Large intestine (tissue), 3 donors: ENCODE data around the gene PDE1A. TPM values are rescaled to one million over a fixed set of nuclear protein-coding genes. Genes with fewer than 3 reads are reported as not detected.

Experiments used
- DNase-seq, 2 donors: peaks; one replicate each; pipeline versions ENCODE4 v3.0.0 to v3.0.0-alpha.2; 2013
- H3K27ac ChIP-seq: one replicate; pipeline ENCODE4 v1.5.1; 2013; ENCODE audit warnings: low read length
- H3K27me3 ChIP-seq: 2 replicates; pipeline ENCODE4 v1.6.1; 2013; ENCODE audit warnings: low read length; ENCODE audit not compliant: control insufficient read depth, insufficient read depth
- H3K36me3 ChIP-seq: 2 replicates; pipeline ENCODE4 v1.6.1; 2013; ENCODE audit warnings: low read length; ENCODE audit not compliant: control insufficient read depth, insufficient read depth
- H3K4me1 ChIP-seq: one replicate; pipeline ENCODE4 v1.6.1; 2013; ENCODE audit warnings: low read length; ENCODE audit not compliant: control insufficient read depth, insufficient read depth
- H3K4me3 ChIP-seq: one replicate; pipeline ENCODE4 v1.5.1; 2013; ENCODE audit warnings: low read length
- H3K9me3 ChIP-seq: one replicate; pipeline ENCODE4 v1.6.1; 2013; ENCODE audit warnings: mild to moderate bottlenecking, low read depth, low read length, moderate library complexity; ENCODE audit not compliant: control insufficient read depth
- WGBS: methylation state at CpG from one replicate; pipeline ENCODE4 v1.1.5; 2013; ENCODE audit warnings: low lambda C conversion rate; ENCODE audit not compliant: insufficient coverage; 5-methylcytosine and 5-hydroxymethylcytosine counted together
- polyA plus RNA-seq: library from polyadenylated mRNA; unstranded; fragments of 120-200 nt; gene quantifications from one replicate; pipeline ENCODE4 v1.2.1, GENCODE V29; 2013

The PDE1A gene
- polyA plus RNA-seq, 1 donor: 16.1 TPM

DNA sequence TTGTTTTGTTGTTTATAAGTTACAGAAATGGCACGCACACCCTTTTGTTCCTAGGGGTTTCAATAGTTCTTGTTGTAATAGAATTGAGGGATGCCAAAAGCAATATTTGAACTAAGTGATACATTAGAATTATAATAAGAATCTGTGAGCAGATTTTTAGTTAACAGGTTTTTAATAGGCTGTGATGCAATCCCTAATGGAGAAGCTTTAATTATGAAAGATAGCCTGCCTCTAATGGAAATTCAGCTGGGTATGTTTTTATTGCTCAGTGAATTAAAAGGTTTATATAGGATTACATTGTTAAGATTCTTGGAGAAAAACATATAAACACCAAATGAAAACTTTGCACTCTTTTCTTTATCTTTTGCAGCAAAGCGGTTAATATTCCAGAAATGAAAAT lies 310.1 kb downstream of the PDE1A start:
- H3K4me3 ChIP-seq: no peak overlapping the region
- H3K36me3 ChIP-seq: no peaks in the 10 kb centered on the region
- no peaks in the 10 kb centered on the region for H3K9me3 ChIP-seq
- H3K27me3 ChIP-seq: no peaks in the 10 kb centered on the region
- no peak for DNase-seq
- WGBS: 80% methylated on average over 1 of the region's 2 CpGs
- no peak overlapping the region for H3K27ac ChIP-seq
- no peaks in the 10 kb centered on the region for H3K4me1 ChIP-seq

DNA sequence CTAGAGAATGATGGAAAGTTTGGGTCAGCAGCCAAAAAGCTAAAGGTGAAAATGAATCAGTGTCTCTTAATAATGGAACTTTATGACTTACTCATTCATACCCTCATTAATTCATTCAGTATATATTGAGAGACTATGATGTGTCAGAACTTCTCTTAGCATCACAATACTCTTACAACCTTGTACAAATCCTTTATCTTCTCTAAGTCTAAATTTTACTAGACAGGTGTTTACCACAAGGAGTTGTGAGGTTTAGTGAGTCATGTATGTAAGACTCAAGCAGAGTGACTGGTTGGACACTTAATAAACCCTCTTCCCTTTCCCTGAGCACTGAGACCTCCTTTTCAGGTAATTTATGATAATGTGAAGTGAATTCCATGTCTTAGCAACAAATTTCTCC lies 311.6 kb downstream of the PDE1A start:
- H3K27me3 ChIP-seq: no peaks in the 10 kb centered on the region
- DNase-seq: no peak
- H3K36me3 ChIP-seq: no peaks in the 10 kb centered on the region
- H3K27ac ChIP-seq: no peak overlapping the region
- H3K4me1 ChIP-seq: no peaks in the 10 kb centered on the region
- no peaks in the 10 kb centered on the region for H3K9me3 ChIP-seq
- H3K4me3 ChIP-seq: no peak overlapping the region

DNA sequence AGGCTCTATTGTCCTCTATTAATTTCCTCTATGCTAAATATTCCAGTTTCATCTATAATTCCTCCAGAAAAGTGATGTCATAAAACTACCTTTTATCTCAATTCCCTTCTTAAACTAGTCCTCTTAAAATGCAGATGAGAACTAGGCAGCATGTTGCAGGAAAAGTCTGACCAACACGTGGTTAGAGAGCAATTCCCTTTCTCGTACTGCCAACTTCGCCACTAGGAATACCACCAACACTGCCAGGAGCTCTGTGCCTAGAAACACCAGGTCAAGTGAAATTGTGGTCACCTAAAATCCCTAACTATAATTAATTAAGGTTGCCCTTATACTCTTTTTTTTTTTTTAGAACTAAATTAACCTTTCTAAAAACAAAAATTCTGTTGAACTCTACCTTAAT lies 313.5 kb downstream of the PDE1A start:
- WGBS: no CpG with 5 or more reads among the region's 3 CpGs
- Histone ChIP-seq H3K27me3 (no peaks in the 10 kb centered on the region), H3K36me3 (no peaks in the 10 kb centered on the region), H3K4me3 (no peak overlapping the region), H3K27ac (no peak overlapping the region), H3K4me1 (no peaks in the 10 kb centered on the region), H3K9me3 (no peaks in the 10 kb centered on the region)
- no peak for DNase-seq

DNA sequence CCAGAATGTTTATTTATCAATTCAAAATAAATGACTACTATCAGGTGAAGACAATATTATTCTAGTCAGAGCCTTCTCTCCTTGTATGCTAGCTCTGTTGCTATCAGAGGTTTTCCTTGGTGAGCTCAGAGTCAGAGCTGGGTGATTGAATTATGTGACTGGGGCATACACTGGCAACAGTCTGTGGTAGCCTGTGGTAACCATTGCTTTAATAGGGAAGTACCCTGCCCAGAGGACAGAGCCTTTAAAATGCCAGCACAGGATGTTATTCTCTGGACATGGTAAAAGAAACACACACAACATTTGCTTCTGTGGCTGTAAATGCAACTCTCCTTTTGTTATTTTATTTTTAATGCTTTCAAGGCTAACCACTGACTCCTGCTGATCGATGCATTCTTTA lies 316.5 kb downstream of the PDE1A start:
- Histone ChIP-seq H3K9me3 (no peaks in the 10 kb centered on the region), H3K4me1 (no peaks in the 10 kb centered on the region), H3K36me3 (no peaks in the 10 kb centered on the region), H3K27ac (no peak overlapping the region), H3K4me3 (no peak overlapping the region), H3K27me3 (no peaks in the 10 kb centered on the region)
- DNase-seq: no peak
- no CpG with 5 or more reads among the region's 1 CpG for WGBS

DNA sequence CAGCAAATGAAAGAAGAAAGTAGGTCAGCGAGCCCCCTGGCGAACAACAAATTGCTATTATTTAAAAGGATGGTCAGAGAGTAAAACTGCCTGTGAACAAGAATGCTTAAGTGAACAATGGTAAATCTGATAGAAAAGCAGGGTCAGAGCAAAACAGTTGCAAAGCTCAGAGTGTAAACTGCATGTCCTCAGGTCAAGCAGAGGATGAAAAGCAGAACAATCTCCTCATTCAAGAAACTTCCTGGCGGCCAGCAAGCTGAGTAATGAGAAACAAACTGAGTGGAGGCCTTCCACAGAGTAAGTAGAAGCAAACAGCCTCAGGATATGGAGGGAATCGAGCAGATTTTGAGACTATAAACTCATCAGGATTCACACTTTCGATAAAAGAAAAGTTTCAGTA lies 323.3 kb downstream of the PDE1A start:
- WGBS: 81% methylated on average over 4 of the region's 5 CpGs
- no peaks in the 10 kb centered on the region for H3K4me1 ChIP-seq
- no peaks in the 10 kb centered on the region for H3K27me3 ChIP-seq
- H3K4me3 ChIP-seq: no peak overlapping the region
- no peak overlapping the region for H3K27ac ChIP-seq
- no peak for DNase-seq
- H3K9me3 ChIP-seq: no peaks in the 10 kb centered on the region
- no peaks in the 10 kb centered on the region for H3K36me3 ChIP-seq

DNA sequence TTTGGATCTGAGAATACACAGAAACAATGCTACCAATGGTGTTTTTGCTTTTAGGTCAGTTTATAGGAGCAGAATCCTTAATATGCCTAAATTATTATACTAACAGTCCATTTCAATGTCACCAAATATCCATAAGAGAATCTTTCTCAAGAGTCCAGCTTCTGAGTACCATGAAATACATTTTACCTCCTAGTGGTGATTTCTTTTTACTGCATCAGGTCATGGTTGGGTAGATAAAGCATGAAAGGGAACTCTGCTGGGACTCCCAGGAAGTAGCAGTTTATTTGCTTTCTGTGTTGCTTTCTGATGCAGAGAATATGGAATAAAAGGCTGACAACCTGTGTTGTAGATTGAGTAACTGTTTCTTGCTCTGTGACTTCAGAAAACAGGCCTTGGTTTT lies 325.6 kb downstream of the PDE1A start:
- H3K4me3 ChIP-seq: no peak overlapping the region
- H3K36me3 ChIP-seq: no peaks in the 10 kb centered on the region
- no peaks in the 10 kb centered on the region for H3K4me1 ChIP-seq
- H3K9me3 ChIP-seq: no peaks in the 10 kb centered on the region
- no peak overlapping the region for H3K27ac ChIP-seq
- DNase-seq: no peak
- H3K27me3 ChIP-seq: no peaks in the 10 kb centered on the region

DNA sequence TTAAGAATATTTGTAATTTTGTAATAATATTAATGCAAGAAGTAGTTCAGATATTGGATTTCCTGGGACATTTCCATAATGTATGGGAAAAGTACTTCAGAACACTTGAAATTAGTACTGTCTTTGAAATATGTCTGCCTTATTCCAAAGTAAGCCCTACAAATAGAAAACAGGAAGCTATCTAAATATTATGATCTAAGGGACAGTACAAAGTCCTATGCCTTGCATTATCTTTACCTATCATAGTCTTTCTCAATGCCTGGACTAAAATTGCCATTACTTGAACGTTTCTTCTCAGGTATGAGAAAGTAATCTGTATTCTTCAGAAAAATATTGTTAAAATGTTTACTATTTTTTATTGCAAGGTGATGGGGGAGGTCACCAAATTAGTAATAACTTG lies 328.2 kb downstream of the PDE1A start:
- H3K27me3 ChIP-seq: no peaks in the 10 kb centered on the region
- no peaks in the 10 kb centered on the region for H3K36me3 ChIP-seq
- no peak overlapping the region for H3K27ac ChIP-seq
- H3K4me3 ChIP-seq: no peak overlapping the region
- no peak for DNase-seq
- no peaks in the 10 kb centered on the region for H3K4me1 ChIP-seq
- H3K9me3 ChIP-seq: no peaks in the 10 kb centered on the region
- WGBS: no CpG with 5 or more reads among the region's 1 CpG

DNA sequence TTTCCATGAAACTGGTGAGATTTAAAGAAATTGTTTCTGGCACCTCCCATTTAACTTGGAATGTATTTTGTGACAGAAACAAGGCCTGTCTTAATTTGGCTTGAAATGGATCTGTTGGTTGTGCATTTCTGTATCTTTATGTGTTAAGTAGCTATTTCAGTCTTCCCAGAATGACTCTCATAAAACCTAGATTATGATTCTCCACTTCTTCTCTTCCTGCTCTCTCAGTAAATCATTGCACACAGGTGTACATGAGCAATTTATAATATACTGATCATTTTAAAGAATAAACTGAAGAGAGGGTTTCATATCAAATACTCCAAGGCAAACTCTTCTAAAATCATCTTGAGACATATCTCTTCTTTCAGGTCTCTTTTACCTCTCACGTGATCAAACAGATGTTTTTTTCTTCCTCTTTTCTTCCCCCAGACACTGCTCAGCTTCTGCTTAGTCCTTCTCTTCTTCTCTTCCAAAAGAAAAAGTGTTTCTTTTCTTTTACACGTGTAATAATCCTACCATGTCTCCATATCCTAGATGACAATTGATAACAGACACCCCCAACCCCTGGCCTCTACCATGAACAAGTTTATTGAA lies 329.2 kb downstream of the PDE1A start:
- Histone ChIP-seq H3K27me3 (no peaks in the 10 kb centered on the region), H3K4me3 (no peak overlapping the region), H3K9me3 (no peaks in the 10 kb centered on the region), H3K4me1 (no peaks in the 10 kb centered on the region), H3K36me3 (no peaks in the 10 kb centered on the region), H3K27ac (no peak overlapping the region)
- 41% methylated on average over 2 of the region's 2 CpGs for WGBS
- DNase-seq: no peak

DNA sequence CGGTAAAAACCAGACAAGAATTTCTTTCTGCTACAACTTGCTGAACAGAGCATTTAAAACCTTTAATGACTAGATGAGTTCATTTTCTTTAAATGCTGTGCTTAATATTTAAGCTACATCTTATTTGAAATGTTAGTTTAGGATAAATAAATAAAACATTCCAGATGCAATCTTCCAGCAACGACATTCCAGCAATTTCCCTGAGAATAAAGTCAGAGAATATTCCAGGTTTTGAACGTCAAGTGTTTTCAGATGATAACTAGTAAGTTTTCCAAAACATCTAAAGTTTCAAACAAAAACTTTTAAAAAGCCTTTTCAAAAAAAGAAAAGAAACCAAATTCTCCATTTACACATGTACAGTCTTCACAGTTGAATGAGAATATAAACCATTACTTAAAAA lies 336.4 kb downstream of the PDE1A start:
- Histone ChIP-seq H3K9me3 (no peaks in the 10 kb centered on the region), H3K27me3 (no peaks in the 10 kb centered on the region), H3K4me1 (no peaks in the 10 kb centered on the region), H3K4me3 (no peak overlapping the region), H3K27ac (no peak overlapping the region), H3K36me3 (no peaks in the 10 kb centered on the region)
- 100% methylated on average over 1 of the region's 3 CpGs for WGBS
- DNase-seq: no peak
